ENCODE data around the gene DUOX2.
"Not testable (repeated sequence)": the region's sequence is repeated elsewhere in the genome, so short reads cannot be mapped to it uniquely, and the experiment has no call there.

DUOX2 gene

GRCh38 chr15:45099549-45100165 is 14.3 kb downstream of the DUOX2 start:
- no peak for DNase-seq

GRCh38 chr15:45097466-45097865 is 16.5 kb downstream of the DUOX2 start:
- DNase-seq = no peak

GRCh38 chr15:45095661-45096060 is 18.3 kb downstream of the DUOX2 start:
- DNase-seq = no peak

- DNase-seq = no peak
Measured at GRCh38 chr15:45094358-45094730, 19.6 kb downstream of the DUOX2 start.

GRCh38 chr15:45093622-45094357 is 20.2 kb downstream of the DUOX2 start:
- DNase-seq = no peak

GRCh38 chr15:45093013-45093412 is 21.0 kb downstream of the DUOX2 start:
- no peak for DNase-seq

GRCh38 chr15:45091576-45091975 is 22.4 kb downstream of the DUOX2 start:
- DNase-seq = no peak

GRCh38 chr15:45091161-45091560 is 22.8 kb downstream of the DUOX2 start:
- DNase-seq = no peak

- DNase-seq = peak; percentile 41
Measured at GRCh38 chr15:45089712-45090373, 24.1 kb downstream of the DUOX2 start.

GRCh38 chr15:45088801-45089711 is 24.9 kb downstream of the DUOX2 start:
- DNase-seq = no peak

GRCh38 chr15:45087513-45087912 is 26.5 kb downstream of the DUOX2 start:
- DNase-seq = peak; percentile 40

- no peak for DNase-seq
Measured at GRCh38 chr15:45084163-45084562, 29.8 kb downstream of the DUOX2 start.

- peak; percentile 19 for DNase-seq
Measured at GRCh38 chr15:45083223-45083622, 30.7 kb downstream of the DUOX2 start.

GRCh38 chr15:45082412-45082811 is 31.6 kb downstream of the DUOX2 start:
- DNase-seq = not testable (repeated sequence)

GRCh38 chr15:45080593-45080992 is 33.4 kb downstream of the DUOX2 start:
- DNase-seq = not testable (repeated sequence)

GRCh38 chr15:45079628-45080246 is 34.2 kb downstream of the DUOX2 start:
- DNase-seq = not testable (repeated sequence)

GRCh38 chr15:45079201-45079600 is 34.8 kb downstream of the DUOX2 start:
- not testable (repeated sequence) for DNase-seq

- not testable (repeated sequence) for DNase-seq
Measured at GRCh38 chr15:45077391-45077790, 36.6 kb downstream of the DUOX2 start.

GRCh38 chr15:45075440-45076320 is 38.3 kb downstream of the DUOX2 start:
- DNase-seq = not testable (repeated sequence)

GRCh38 chr15:45073602-45074001 is 40.4 kb downstream of the DUOX2 start:
- not testable (repeated sequence) for DNase-seq

GRCh38 chr15:45069942-45070360 is 44.0 kb downstream of the DUOX2 start:
- not testable (repeated sequence) for DNase-seq

Data from hematopoietic multipotent progenitor cell treated with erythropoietin and hydrocortisone succinate and interleukin-3 and kit ligand, for 6 days (in vitro differentiated cells).